Progenitor cell of endocrine pancreas (in vitro differentiated cells): ENCODE results near the gene PCDHGA1. TPM values are rescaled to one million over a fixed set of nuclear protein-coding genes. Genes with fewer than 3 reads are reported as not detected.

Source experiments
- DNase-seq: peaks from one replicate; pipeline ENCODE4 v3.0.0; 2021; ENCODE audit warnings: low spot score; ENCODE audit not compliant: unreplicated experiment
- H3K27ac Mint-ChIP-seq: 2 replicates; pipeline ENCODE4 v1.8.0; 2021; ENCODE audit warnings: mild to moderate bottlenecking, moderate library complexity, mixed read lengths
- H3K27me3 Mint-ChIP-seq: 2 replicates; pipeline ENCODE4 v1.8.0; 2021; ENCODE audit warnings: mixed read lengths
- H3K36me3 Mint-ChIP-seq: 2 replicates; pipeline ENCODE4 v1.8.0; 2022; ENCODE audit warnings: mixed read lengths; ENCODE audit not compliant: insufficient read depth
- H3K4me1 Mint-ChIP-seq: 2 replicates; pipeline ENCODE4 v1.8.0; 2021; ENCODE audit warnings: low read depth, mixed read lengths
- H3K4me3 Mint-ChIP-seq: 2 replicates; pipeline ENCODE4 v1.8.0; 2021; ENCODE audit warnings: low read depth, mild to moderate bottlenecking, moderate library complexity, mixed read lengths
- H3K9me3 Mint-ChIP-seq: 2 replicates; pipeline ENCODE4 v1.8.0; 2021; ENCODE audit warnings: low read depth, mixed read lengths
- CTCF ChIP-seq: fragments of 200-600 bp; sonication (generic); IDR thresholded peaks from one replicate; pipeline ENCODE4 v1.5.0; 2021; ENCODE audit warnings: antibody characterized with exemption, mild to moderate bottlenecking; ENCODE audit not compliant: unreplicated experiment
- total RNA-seq: library from RNA; stranded (reverse); gene quantifications from 2 replicates; pipeline ENCODE4 v1.2.1, GENCODE V29; 2021

PCDHGA1 gene
- total RNA-seq, 1 donor from 2014 or later: 1.3 TPM

DNA sequence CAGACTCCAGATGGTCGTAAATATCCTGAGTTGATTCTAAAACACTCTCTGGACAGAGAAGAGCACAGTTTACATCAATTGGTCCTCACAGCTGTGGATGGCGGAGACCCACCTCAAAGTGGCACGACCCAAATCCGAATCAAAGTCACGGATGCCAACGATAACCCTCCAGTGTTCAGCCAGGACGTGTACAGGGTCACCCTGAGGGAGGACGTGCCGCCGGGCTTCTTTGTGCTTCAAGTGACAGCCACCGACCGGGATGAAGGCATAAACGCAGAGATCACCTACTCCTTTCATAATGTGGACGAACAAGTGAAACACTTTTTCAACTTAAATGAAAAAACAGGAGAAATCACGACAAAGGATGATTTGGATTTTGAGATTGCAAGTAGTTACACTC lies 30.4 kb downstream of the PCDHGA1 start:
- Mint-ChIP-seq H3K4me1 (no peaks in the 10 kb centered on the region), H3K27me3 (no peaks in the 10 kb centered on the region), H3K4me3 (no peak overlapping the region), H3K36me3 (peaks cover 25% of the 10 kb centered on the region), H3K9me3 (peaks cover 60% of the 10 kb centered on the region), H3K27ac (no peak overlapping the region)
- TF ChIP-seq CTCF: no peak
- no peak for DNase-seq

DNA sequence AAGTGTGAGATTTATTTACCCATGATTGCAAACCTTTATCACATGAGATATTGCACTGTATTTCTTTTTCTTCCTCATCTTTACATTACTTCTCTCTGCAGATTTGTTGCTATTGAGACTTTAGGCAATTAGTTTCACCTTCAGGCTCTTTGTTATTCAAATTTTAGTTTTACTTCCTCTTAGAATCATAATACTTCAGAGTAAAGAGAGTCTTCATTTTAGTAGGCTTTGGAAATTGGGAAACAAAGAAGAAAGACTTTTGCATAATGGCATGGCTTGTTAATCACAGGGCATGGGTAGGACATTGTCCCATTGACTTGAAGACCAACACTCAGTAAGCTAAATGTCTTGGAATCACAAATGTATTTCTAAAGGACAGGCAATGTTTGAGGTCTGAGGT lies 32.4 kb downstream of the PCDHGA1 start:
- H3K4me3 Mint-ChIP-seq: no peak overlapping the region
- no peak for TF ChIP-seq CTCF
- H3K27me3 Mint-ChIP-seq: no peaks in the 10 kb centered on the region
- DNase-seq: no peak
- H3K4me1 Mint-ChIP-seq: no peaks in the 10 kb centered on the region
- H3K27ac Mint-ChIP-seq: no peak overlapping the region
- H3K9me3 Mint-ChIP-seq: peaks cover 51% of the 10 kb centered on the region
- peaks cover 20% of the 10 kb centered on the region for H3K36me3 Mint-ChIP-seq

DNA sequence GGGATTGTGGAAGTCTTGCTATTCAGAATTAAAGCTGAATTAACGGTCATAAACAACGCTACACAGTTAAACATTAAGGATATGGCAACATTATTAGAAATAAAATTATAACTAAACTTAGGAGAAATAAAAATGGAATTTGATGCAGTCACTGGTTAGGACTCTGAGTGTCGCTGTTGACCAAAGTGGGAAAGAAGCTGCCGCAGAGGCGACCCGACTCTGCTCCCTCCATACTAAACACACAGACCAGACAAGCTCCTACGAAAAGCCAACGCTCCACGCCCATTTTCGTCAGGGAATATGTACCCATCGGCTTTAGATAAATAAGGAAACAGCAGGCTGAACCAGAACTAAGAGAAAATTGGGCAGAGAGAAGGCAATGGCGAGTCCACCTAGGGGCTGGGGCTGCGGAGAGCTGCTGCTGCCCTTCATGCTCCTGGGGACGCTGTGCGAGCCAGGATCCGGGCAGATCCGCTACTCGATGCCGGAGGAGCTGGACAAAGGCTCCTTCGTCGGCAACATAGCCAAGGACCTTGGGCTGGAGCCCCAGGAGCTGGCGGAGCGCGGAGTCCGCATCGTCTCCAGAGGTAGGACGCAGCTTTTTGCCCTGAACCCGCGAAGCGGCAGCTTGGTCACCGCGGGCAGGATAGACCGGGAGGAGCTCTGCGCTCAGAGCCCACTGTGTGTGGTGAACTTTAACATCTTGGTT lies 33.8 kb downstream of the PCDHGA1 start, which contains the start of gene PCDHGA5:
PCDHGA5 (plus strand) TSS at position 211 of the 709 bp plus-strand sequence; CDS start at position 380, 169 bp downstream.
- H3K36me3 Mint-ChIP-seq: peaks cover 18% of the 10 kb centered on the region
- no peaks in the 10 kb centered on the region for H3K4me1 Mint-ChIP-seq
- H3K27ac Mint-ChIP-seq: no peak within 1 kb of the TSS
- H3K9me3 Mint-ChIP-seq: peaks cover 47% of the 10 kb centered on the region
- no peaks in the 10 kb centered on the region for H3K27me3 Mint-ChIP-seq
- no peak within 1 kb of the TSS for H3K4me3 Mint-ChIP-seq
- no peak for TF ChIP-seq CTCF
- DNase-seq: no peak

DNA sequence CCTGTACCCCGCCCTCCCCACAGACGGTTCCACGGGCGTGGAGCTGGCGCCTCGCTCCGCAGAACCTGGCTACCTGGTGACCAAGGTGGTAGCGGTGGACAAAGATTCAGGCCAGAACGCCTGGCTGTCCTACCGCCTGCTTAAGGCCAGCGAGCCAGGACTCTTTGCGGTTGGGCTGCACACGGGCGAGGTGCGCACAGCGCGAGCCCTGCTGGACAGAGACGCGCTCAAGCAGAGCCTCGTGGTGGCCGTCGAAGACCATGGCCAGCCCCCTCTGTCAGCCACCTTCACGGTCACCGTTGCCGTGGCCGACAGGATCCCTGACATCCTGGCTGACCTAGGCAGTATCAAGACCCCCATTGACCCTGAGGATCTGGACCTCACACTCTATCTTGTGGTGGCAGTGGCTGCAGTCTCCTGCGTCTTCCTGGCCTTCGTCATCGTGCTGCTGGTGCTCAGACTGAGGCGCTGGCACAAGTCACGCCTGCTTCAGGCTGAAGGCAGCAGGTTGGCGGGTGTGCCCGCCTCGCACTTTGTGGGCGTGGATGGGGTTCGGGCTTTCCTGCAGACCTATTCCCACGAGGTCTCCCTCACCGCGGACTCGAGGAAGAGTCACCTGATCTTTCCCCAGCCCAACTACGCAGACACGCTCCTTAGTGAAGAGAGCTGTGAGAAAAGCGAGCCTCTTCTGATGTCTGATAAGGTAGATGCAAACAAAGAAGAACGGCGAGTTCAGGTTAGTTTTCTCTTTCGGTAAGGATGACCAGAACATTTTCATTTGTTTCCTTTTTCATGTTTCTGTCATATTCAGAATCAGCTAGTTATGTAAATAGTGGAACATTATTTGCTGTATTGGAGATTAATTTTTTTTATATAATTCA lies 35.9 kb downstream of the PCDHGA1 start:
- Mint-ChIP-seq H3K36me3 (peaks cover 16% of the 10 kb centered on the region), H3K27ac (no peak overlapping the region), H3K4me1 (no peaks in the 10 kb centered on the region), H3K27me3 (no peaks in the 10 kb centered on the region), H3K4me3 (no peak overlapping the region), H3K9me3 (peaks cover 50% of the 10 kb centered on the region)
- no peak for TF ChIP-seq CTCF
- DNase-seq: no peak

DNA sequence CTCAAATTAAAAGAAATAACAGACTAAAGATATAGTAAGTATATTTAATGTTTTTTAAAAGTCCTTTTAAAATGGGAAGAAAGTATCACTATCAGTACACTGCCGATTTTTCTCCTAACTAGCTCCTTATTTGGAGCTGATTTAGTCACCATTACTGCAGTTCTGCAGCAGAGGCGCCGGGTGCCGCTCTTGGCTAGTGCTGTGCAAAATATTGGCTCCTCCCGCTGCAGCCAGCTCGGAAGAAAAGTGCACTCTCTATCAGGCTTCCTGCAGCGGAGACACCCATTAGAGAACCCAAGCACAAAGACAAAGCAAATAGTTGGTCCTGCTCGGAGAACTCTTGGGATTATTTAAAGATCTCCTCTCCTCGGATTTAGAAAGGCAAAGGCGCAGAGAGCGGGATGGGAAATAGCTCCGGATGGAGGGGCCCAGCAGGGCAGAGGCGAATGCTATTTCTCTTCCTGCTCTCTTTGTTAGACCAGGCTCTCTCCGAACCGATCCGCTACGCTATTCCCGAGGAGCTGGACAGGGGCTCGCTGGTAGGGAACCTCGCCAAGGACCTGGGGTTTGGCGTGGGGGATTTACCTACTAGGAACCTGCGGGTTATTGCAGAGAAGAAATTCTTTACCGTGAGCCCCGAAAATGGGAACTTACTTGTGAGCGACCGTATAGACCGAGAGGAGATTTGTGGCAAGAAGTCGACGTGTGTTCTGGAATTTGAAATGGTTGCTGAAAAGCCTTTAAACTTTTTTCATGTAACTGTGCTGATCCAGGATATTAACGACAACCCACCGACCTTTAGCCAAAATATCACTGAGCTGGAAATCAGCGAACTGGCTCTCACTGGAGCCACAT lies 39.9 kb downstream of the PCDHGA1 start, which contains the start of gene PCDHGB3:
PCDHGB3 (plus strand) TSS at position 249 of the 855 bp plus-strand sequence; CDS start at position 402, 153 bp downstream.
- no peaks in the 10 kb centered on the region for H3K27me3 Mint-ChIP-seq
- no peak for DNase-seq
- H3K9me3 Mint-ChIP-seq: peaks cover 49% of the 10 kb centered on the region
- no peaks in the 10 kb centered on the region for H3K4me1 Mint-ChIP-seq
- TF ChIP-seq CTCF: no peak
- no peak within 1 kb of the TSS for H3K4me3 Mint-ChIP-seq
- peaks cover 18% of the 10 kb centered on the region for H3K36me3 Mint-ChIP-seq
- no peak within 1 kb of the TSS for H3K27ac Mint-ChIP-seq
